DOHH2 (cell line): ENCODE results near the gene RNF150.

ENCODE experiments used
- H3F3A ChIP-seq: fragments of 200-600 bp; sonication (generic), shearing (Covaris generic); 2 replicates; pipeline ENCODE4 v1.6.0; 2016; ENCODE audit warnings: antibody characterized with exemption, mild to moderate bottlenecking; ENCODE audit not compliant: control insufficient read depth, insufficient read depth
- H3K27ac ChIP-seq: fragments of 200-600 bp; sonication (generic); 2 replicates; pipeline ENCODE4 v1.5.1; 2014; ENCODE audit warnings: low read depth, mild to moderate bottlenecking, low read length, moderate library complexity
- H3K27me3 ChIP-seq: fragments of 200-600 bp; sonication (generic); 2 replicates; pipeline ENCODE4 v1.6.1; 2014; ENCODE audit warnings: mild to moderate bottlenecking, low read length, mixed read lengths; ENCODE audit not compliant: control insufficient read depth
- H3K36me3 ChIP-seq: fragments of 200-600 bp; sonication (generic); 2 replicates; pipeline ENCODE4 v1.6.1; 2014; ENCODE audit warnings: mild to moderate bottlenecking, low read length, moderate library complexity, mixed read lengths; ENCODE audit not compliant: control insufficient read depth
- H3K4me1 ChIP-seq: fragments of 200-600 bp; sonication (generic); 2 replicates; pipeline ENCODE4 v1.6.1; 2014; ENCODE audit warnings: mild to moderate bottlenecking, low read length, mixed read lengths; ENCODE audit not compliant: control insufficient read depth
- H3K4me2 ChIP-seq: fragments of 200-600 bp; sonication (generic); 2 replicates; pipeline ENCODE4 v1.6.0; 2014; ENCODE audit warnings: mild to moderate bottlenecking, low read length, moderate library complexity
- H3K4me3 ChIP-seq: fragments of 200-600 bp; sonication (generic); 2 replicates; pipeline ENCODE4 v1.5.1; 2014; ENCODE audit warnings: mild to moderate bottlenecking, low read length, mixed read lengths
- H3K79me2 ChIP-seq: fragments of 200-600 bp; sonication (generic); 2 replicates; pipeline ENCODE4 v1.6.1; 2014; ENCODE audit warnings: mild to moderate bottlenecking, low read length, mixed read lengths; ENCODE audit not compliant: control insufficient read depth
- H3K9me2 ChIP-seq: fragments of 200-600 bp; sonication (generic); replicated peaks from 2 replicates; pipeline ENCODE4 v1.6.1; 2014; ENCODE audit warnings: mild to moderate bottlenecking, low read length, mixed read lengths; ENCODE audit not compliant: control insufficient read depth
- H3K9me3 ChIP-seq: fragments of 200-600 bp; sonication (generic); 2 replicates; pipeline ENCODE4 v1.6.1; 2014; ENCODE audit warnings: antibody characterized with exemption, low read length, mixed read lengths; ENCODE audit not compliant: control insufficient read depth, insufficient read depth
- H4K20me1 ChIP-seq: fragments of 200-600 bp; sonication (generic); 2 replicates; pipeline ENCODE4 v1.6.0; 2014; ENCODE audit warnings: low read depth, mild to moderate bottlenecking, antibody characterized with exemption, low read length, moderate library complexity; ENCODE audit not compliant: control insufficient read depth, insufficient read depth
- CTCF ChIP-seq: fragments of 200-600 bp; sonication (generic); IDR thresholded peaks from one replicate; pipeline ENCODE4 v1.5.1; 2014; ENCODE audit warnings: antibody characterized with exemption, mild to moderate bottlenecking, low read depth, low read length; ENCODE audit not compliant: poor library complexity, severe bottlenecking
- EZH2phosphoT487 ChIP-seq: fragments of 200-600 bp; sonication (generic); IDR thresholded peaks from 2 replicates; pipeline ENCODE4 v1.6.1; 2017; ENCODE audit warnings: borderline replicate concordance, mild to moderate bottlenecking, antibody characterized with exemption, low read length, moderate library complexity, mixed read lengths

RNF150 gene

GRCh38 chr4:140968371-140968770, 164.9 kb downstream of the RNF150 start:
- Histone ChIP-seq H3K27ac (no peak overlapping the region), H3K27me3 (no peaks in the 10 kb centered on the region), H4K20me1 (no peaks in the 10 kb centered on the region), H3K36me3 (no peaks in the 10 kb centered on the region), H3K4me2 (no peak overlapping the region), H3K4me1 (no peaks in the 10 kb centered on the region), H3K9me2 (no peaks in the 10 kb centered on the region), H3F3A (no peaks in the 10 kb centered on the region), H3K9me3 (no peaks in the 10 kb centered on the region), H3K4me3 (no peak overlapping the region), H3K79me2 (no peaks in the 10 kb centered on the region)
- no peak for TF ChIP-seq EZH2phosphoT487
- TF ChIP-seq CTCF, result no peak

GRCh38 chr4:140963883-140964282, 169.4 kb downstream of the RNF150 start:
- Histone ChIP-seq H3K4me3 (no peak overlapping the region), H3K79me2 (no peaks in the 10 kb centered on the region), H3K27ac (no peak overlapping the region), H3F3A (no peaks in the 10 kb centered on the region), H3K4me2 (no peak overlapping the region), H3K27me3 (no peaks in the 10 kb centered on the region), H3K36me3 (no peaks in the 10 kb centered on the region), H3K4me1 (no peaks in the 10 kb centered on the region), H3K9me2 (no peaks in the 10 kb centered on the region), H3K9me3 (no peaks in the 10 kb centered on the region), H4K20me1 (no peaks in the 10 kb centered on the region)
- TF ChIP-seq CTCF, result no peak
- no peak for TF ChIP-seq EZH2phosphoT487

GRCh38 chr4:140955641-140956040, 177.6 kb downstream of the RNF150 start:
- no peak overlapping the region for H3K4me3 ChIP-seq
- H3F3A ChIP-seq, result no peaks in the 10 kb centered on the region
- H3K79me2 ChIP-seq, result no peaks in the 10 kb centered on the region
- H3K36me3 ChIP-seq, result no peaks in the 10 kb centered on the region
- TF ChIP-seq CTCF, result no peak
- TF ChIP-seq EZH2phosphoT487, result no peak
- H3K9me3 ChIP-seq, result no peaks in the 10 kb centered on the region
- no peaks in the 10 kb centered on the region for H4K20me1 ChIP-seq
- no peak overlapping the region for H3K27ac ChIP-seq
- no peaks in the 10 kb centered on the region for H3K4me1 ChIP-seq
- no peaks in the 10 kb centered on the region for H3K9me2 ChIP-seq
- H3K27me3 ChIP-seq, result no peaks in the 10 kb centered on the region
- H3K4me2 ChIP-seq, result no peak overlapping the region

GRCh38 chr4:140952717-140953116, 180.6 kb downstream of the RNF150 start:
- no peaks in the 10 kb centered on the region for H3K9me3 ChIP-seq
- TF ChIP-seq CTCF, result no peak
- no peak for TF ChIP-seq EZH2phosphoT487
- H3K36me3 ChIP-seq, result no peaks in the 10 kb centered on the region
- no peaks in the 10 kb centered on the region for H3K4me1 ChIP-seq
- no peaks in the 10 kb centered on the region for H4K20me1 ChIP-seq
- H3F3A ChIP-seq, result no peaks in the 10 kb centered on the region
- no peak overlapping the region for H3K4me2 ChIP-seq
- no peak overlapping the region for H3K27ac ChIP-seq
- H3K27me3 ChIP-seq, result no peaks in the 10 kb centered on the region
- H3K79me2 ChIP-seq, result no peaks in the 10 kb centered on the region
- H3K9me2 ChIP-seq, result no peaks in the 10 kb centered on the region
- no peak overlapping the region for H3K4me3 ChIP-seq
